B cell (primary cell): Measurements from ENCODE around the gene RBM19.

Source experiments
- CTCF ChIP-seq: fragments of 200-600 bp; IDR thresholded peaks from one replicate; pipeline ENCODE4 v1.8.0; 2022; ENCODE audit warnings: antibody characterized with exemption, mild to moderate bottlenecking
- EZH2 ChIP-seq: IDR thresholded peaks from 2 replicates; pipeline ENCODE4 v1.6.1; 2012; ENCODE audit warnings: borderline replicate concordance, low read depth, mild to moderate bottlenecking, moderate library complexity, low read length; ENCODE audit not compliant: insufficient read depth, poor library complexity, severe bottlenecking

- no peak for TF ChIP-seq CTCF
- no peak for TF ChIP-seq EZH2
Observed at GRCh38 chr12:113957627-113958026, 8.5 kb downstream of the RBM19 start.
